Measurements from ENCODE around the gene DISC1. TPM values are rescaled to one million over a fixed set of nuclear protein-coding genes. Genes with fewer than 3 reads are reported as not detected.

The DISC1 gene
- total and polyA plus RNA-seq, 2 of the 13 experiments (the other 11 are each of a cell fraction or from before 2014, with no cell fraction given): 4.2 to 4.6 TPM

DNA sequence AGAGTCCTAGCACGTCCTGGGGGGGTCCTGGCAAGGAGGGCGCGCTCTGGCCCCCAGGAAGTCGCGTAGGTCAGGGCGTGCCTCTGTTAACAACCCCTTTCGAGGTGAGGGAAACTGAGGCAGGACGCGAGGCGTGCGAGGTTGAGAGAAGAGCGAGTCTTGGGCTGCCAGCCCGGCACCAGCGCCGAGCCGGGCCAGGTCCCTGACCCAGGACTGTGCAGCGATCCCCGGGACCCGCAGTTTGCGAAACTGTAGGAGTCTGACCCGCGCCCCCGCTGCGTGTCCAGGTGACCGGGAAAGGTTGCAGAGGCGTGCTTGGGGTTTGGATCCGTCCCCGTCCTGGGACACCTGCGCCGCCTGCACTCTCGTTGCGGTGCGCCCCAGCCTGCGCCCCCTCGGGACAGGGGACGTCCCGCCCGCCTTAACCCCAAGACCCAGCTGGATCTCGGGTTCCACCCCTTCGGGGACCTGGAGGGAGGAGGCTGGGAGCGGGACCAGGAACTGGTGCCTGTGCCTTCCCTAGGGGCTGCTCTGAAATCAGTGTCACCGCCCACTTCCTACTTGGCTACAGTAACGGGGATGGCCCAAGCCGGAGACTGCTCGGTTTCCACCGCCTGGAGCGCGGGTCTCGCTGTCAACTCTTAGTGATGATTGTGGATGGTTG is 493 bp downstream of the DISC1 start (continued):
- TF ChIP-seq, protein P1, sequence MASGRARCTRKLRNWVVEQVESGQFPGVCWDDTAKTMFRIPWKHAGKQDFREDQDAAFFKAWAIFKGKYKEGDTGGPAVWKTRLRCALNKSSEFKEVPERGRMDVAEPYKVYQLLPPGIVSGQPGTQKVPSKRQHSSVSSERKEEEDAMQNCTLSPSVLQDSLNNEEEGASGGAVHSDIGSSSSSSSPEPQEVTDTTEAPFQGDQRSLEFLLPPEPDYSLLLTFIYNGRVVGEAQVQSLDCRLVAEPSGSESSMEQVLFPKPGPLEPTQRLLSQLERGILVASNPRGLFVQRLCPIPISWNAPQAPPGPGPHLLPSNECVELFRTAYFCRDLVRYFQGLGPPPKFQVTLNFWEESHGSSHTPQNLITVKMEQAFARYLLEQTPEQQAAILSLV (CRISPR knock-in tag; IDR thresholded peaks at IDR 0.05; ENCODE audit: borderline replicate concordance): peak; percentile 66; the same call in 1 of the 2 replicates
- TF ChIP-seq ZNF382 (CRISPR knock-in tag; IDR thresholded peaks at IDR 0.05; ENCODE audit: borderline replicate concordance) (no peak), PHB2 (IDR thresholded peaks at IDR 0.05; ENCODE audit: partially characterized antibody) (no peak), ZNF235 (CRISPR knock-in tag; IDR thresholded peaks at IDR 0.05; ENCODE audit: borderline replicate concordance) (no peak), ZNF557 (CRISPR knock-in tag; IDR thresholded peaks at IDR 0.05) (no peak), ZNF598 (CRISPR knock-in tag; IDR thresholded peaks at IDR 0.05; ENCODE audit: borderline replicate concordance) (no peak), SALL1 (CRISPR knock-in tag; IDR thresholded peaks at IDR 0.05) (0 out of 2 replicates have a peak, but pooled peaks have one; percentile 49), EED (CRISPR knock-in tag; IDR thresholded peaks at IDR 0.05) (0 out of 2 replicates have a peak, but pooled peaks have one; percentile 45), NCOR1 (IDR thresholded peaks at IDR 0.05; ENCODE audit: borderline replicate concordance, low read length) (0 out of 2 replicates have a peak, but pooled peaks have one; percentile 10), TP53 (CRISPR knock-in tag; conservative IDR thresholded peaks at IDR 0.05) (no peak), POLR2A (IDR thresholded peaks at IDR 0.05; ENCODE audit: insufficient read depth in 1 of 2, low read depth in 2 of 2, low read length in 2 of 2) (no peak), HNF1A (IDR thresholded peaks at IDR 0.05; ENCODE audit: low read depth) (no peak), HNF1A (CRISPR knock-in tag; IDR thresholded peaks at IDR 0.05; ENCODE audit: borderline replicate concordance) (peak; percentile 7; the same call in 1 of the 2 replicates), AKAP8 (CRISPR knock-in tag; IDR thresholded peaks at IDR 0.05) (peak; percentile 43; the same call in 1 of the 2 replicates), ZMYM3 (CRISPR knock-in tag; IDR thresholded peaks at IDR 0.05) (no peak)
- TF ChIP-seq, protein P2, sequence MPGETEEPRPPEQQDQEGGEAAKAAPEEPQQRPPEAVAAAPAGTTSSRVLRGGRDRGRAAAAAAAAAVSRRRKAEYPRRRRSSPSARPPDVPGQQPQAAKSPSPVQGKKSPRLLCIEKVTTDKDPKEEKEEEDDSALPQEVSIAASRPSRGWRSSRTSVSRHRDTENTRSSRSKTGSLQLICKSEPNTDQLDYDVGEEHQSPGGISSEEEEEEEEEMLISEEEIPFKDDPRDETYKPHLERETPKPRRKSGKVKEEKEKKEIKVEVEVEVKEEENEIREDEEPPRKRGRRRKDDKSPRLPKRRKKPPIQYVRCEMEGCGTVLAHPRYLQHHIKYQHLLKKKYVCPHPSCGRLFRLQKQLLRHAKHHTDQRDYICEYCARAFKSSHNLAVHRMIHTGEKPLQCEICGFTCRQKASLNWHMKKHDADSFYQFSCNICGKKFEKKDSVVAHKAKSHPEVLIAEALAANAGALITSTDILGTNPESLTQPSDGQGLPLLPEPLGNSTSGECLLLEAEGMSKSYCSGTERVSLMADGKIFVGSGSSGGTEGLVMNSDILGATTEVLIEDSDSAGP (CRISPR knock-in tag; IDR thresholded peaks at IDR 0.05; ENCODE audit: borderline replicate concordance): peak; percentile 70; the same call in 1 of the 2 replicates
